Measurements from ENCODE around the gene BCL2.

The BCL2 gene

DNA sequence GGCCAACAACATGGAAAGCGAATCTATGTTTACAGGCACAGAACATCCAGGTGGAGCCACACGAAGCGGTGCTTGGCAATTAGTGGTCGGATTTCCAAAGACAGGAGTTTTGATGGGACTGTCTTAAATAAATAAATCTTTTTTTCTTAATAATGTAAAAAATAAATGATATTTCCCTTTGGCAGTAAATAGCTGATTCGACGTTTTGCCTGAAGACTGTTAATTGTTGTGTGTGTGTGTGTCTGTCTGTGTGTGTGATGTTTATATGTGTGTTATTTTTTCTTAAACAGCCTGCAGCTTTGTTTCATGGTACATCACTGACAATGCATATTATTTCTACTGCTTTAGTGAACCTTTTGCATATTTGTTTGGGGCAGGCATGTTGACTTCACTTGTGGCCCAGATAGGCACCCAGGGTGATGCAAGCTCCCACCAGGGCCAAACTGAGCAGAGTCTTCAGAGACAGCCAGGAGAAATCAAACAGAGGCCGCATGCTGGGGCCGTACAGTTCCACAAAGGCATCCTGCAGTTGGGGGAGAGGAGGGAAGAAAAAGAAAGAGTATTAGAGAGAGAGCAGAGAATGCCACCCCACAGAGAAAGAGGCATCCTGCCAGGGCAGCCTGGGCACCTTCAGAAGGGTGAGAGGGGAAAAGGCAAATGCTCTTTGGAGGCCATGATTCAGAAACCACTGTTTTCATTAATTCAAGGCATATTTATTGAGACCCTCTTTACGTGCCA is 191.2 kb downstream of the BCL2 start:
- no peak for DNase-seq (ENCODE audit: low read depth)
- no peak overlapping the region for H3K4me3 ChIP-seq (ENCODE audit: low read depth, low read length)
- TF ChIP-seq, protein P1, sequence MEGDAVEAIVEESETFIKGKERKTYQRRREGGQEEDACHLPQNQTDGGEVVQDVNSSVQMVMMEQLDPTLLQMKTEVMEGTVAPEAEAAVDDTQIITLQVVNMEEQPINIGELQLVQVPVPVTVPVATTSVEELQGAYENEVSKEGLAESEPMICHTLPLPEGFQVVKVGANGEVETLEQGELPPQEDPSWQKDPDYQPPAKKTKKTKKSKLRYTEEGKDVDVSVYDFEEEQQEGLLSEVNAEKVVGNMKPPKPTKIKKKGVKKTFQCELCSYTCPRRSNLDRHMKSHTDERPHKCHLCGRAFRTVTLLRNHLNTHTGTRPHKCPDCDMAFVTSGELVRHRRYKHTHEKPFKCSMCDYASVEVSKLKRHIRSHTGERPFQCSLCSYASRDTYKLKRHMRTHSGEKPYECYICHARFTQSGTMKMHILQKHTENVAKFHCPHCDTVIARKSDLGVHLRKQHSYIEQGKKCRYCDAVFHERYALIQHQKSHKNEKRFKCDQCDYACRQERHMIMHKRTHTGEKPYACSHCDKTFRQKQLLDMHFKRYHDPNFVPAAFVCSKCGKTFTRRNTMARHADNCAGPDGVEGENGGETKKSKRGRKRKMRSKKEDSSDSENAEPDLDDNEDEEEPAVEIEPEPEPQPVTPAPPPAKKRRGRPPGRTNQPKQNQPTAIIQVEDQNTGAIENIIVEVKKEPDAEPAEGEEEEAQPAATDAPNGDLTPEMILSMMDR (IDR thresholded peaks at IDR 0.05; ENCODE audit: low read depth, low read length, missing control alignments), result no peak

DNA sequence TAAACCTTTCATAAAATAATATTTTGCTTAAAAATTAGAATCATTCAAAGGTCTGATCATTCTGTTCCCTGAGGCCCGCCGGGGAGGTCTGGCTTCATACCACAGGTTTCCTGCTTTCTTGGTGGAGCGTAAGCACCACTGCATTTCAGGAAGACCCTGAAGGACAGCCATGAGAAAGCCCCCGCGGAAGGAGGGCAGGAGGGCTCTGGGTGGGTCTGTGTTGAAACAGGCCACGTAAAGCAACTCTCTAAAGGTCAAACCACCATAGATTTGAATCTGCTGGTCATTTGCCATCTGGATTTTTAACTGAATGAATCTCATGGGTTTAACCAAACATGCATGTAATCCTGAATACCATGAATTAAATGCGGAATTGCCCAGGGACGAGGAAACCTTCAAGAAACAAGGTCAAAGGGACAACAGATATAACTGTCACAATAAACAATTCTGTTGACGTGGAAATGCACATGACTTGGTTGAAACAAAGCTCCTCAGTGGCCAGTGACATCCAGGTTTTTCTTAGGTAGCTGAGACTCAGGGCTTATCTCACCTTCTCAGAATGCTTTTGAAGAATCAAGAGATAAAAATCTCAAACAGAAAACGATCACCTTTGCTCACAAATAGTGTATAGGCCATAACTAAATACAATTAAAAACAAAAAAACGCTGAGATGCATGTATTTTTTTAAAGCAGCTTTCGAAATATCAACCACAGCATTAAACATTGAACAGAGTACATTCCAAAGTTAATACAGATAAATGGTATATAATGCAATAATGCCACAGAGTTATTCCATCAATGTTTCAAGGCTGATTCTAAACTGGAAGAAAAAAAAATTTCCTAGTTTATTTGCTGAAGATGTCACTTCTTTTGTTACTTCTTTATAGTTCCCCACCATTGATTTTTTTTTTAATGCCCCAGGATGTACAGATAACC is 193.2 kb downstream of the BCL2 start:
- TF ChIP-seq, protein P1 (IDR thresholded peaks at IDR 0.05; ENCODE audit: low read depth, low read length, missing control alignments), result no peak
- DNase-seq (ENCODE audit: low read depth), result no peak
- H3K4me3 ChIP-seq (ENCODE audit: low read depth, low read length), result no peak overlapping the region

DNA sequence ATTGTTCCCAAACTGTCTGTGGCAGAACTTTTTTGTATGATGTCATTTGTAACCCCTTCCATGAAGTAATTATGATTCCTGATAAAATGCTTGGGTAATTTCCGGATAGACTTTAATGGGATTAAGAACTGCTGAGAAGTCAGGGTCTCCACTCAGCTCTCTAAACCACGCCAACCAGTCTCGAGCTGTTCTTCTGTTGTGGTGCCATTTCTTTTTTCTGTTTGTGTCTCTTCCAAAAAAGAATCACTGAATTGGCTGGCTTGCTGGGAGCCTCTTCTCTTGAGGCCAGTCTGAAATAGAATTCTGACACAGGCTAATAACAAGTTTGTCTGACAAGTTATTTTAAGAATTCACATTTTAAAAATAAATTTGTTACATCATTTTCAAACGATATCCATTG is 198.9 kb downstream of the BCL2 start:
- DNase-seq (ENCODE audit: low read depth), result no peak
- TF ChIP-seq, protein P1 (IDR thresholded peaks at IDR 0.05; ENCODE audit: low read depth, low read length, missing control alignments), result no peak
- no peak overlapping the region for H3K4me3 ChIP-seq (ENCODE audit: low read depth, low read length)

DNA sequence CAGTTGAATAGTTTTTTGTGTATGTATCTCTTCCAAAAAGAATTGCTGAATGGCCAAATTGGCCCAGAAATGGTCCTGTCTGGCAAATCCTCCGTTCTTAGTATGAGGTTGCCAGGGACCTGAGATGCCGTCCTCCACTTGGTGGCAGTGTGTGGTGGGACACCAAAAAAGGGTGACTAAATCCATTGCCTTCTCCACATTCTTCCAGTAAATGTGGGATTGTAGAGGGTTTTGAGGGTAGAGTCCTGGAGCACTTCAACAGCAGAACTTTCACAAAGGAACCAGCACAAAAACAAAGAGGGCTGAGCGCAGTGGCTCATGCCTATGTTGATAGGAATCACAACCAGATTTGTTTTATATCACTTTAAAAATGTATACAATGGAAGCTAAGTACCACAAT is 199.9 kb downstream of the BCL2 start:
- no peak for DNase-seq (ENCODE audit: low read depth)
- no peak overlapping the region for H3K4me3 ChIP-seq (ENCODE audit: low read depth, low read length)
- TF ChIP-seq, protein P1 (IDR thresholded peaks at IDR 0.05; ENCODE audit: low read depth, low read length, missing control alignments), result peak; percentile 55

DNA sequence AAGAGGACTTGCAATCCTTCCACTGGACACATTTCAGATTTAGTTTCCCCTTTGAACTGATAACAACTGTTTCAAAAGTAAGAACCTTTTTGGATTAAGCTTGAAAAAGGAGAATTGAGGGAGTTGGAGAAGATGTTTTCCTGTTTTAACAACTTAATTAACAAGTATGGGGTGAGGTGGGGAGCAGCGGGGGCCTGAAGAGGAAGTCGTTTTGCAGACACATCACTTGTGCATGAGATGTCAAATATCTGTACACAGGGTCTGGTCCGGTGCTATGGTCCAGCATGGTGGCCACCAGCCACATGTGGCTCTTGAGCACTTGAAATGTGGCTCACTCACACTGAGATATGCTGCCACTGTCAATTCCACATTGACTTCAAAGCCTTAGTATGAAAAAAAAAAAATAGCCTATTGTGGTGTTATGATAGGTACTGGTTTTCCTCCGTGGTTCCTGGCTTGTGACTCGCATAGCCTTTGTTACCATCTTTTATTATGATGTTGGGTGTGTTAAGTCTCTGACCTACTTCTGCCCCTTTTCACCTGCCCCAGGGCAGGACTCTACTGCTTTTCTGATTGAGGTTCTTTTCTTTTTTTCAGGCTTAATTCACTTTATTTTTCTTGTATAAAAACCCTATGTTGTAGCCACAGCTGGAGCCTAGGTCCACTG is 205.5 kb downstream of the BCL2 start:
- H3K4me3 ChIP-seq (ENCODE audit: low read depth, low read length), result no peak overlapping the region
- no peak for DNase-seq (ENCODE audit: low read depth)
- TF ChIP-seq, protein P1 (IDR thresholded peaks at IDR 0.05; ENCODE audit: low read depth, low read length, missing control alignments), result no peak

DNA sequence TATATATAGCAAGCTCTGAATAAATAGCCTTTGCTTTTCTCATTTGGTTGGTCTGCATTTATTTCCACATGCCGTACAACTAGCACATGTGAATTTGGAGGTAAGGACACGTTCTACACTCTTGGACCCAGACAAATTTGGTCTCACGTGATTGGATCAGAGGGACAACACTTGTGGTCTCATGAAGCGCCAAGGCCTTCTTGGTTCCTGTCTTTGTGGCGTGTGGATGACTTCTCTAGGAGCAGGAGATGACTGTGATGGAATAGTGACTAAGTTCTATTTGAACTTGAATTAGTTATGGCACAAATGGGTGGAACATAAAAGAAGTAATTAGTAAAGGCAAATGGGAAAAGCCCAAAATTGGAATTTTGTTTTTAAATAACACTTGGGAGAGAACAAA is 206.9 kb downstream of the BCL2 start:
- H3K4me3 ChIP-seq (ENCODE audit: low read depth, low read length), result no peak overlapping the region
- no peak for DNase-seq (ENCODE audit: low read depth)

More for the DNA sequence above, 206.9 kb downstream of the BCL2 start:
- TF ChIP-seq, protein P1 (IDR thresholded peaks at IDR 0.05; ENCODE audit: low read depth, low read length, missing control alignments), result no peak

Measured in GM12864 (cell line).